PFSK-1 (cell line): ENCODE measurements around the gene TNP2.

ENCODE experiments used
- FOXP2 ChIP-seq: optimal IDR thresholded peaks from 2 replicates; pipeline ENCODE3; 2011; ENCODE audit warnings: borderline replicate concordance, control low read depth, inconsistent platforms; ENCODE audit not compliant: insufficient read depth; ENCODE audit errors: extremely low read length, extremely low read depth
- POLR2AphosphoS5 ChIP-seq: IDR thresholded peaks from 2 replicates; pipeline ENCODE4 v1.6.1; 2012; ENCODE audit warnings: low read depth, mild to moderate bottlenecking, control low read depth, low read length, moderate library complexity
- SIN3A ChIP-seq: IDR thresholded peaks from 2 replicates; pipeline ENCODE4 v1.6.1; 2012; ENCODE audit warnings: mild to moderate bottlenecking, low read length, moderate library complexity, borderline replicate concordance; ENCODE audit not compliant: insufficient read depth
- TAF1 ChIP-seq: IDR thresholded peaks from 2 replicates; pipeline ENCODE4 v1.6.1; 2012; ENCODE audit warnings: low read length, control low read depth, borderline replicate concordance; ENCODE audit not compliant: insufficient read depth
- TF ChIP-seq, protein P1 (sequence below), 2 experiments: IDR thresholded peaks; 2 replicates each; pipeline versions ENCODE4 v1.6.1 to v1.8.0; 2011 to 2012; ENCODE audit warnings: low read depth in 2 of 2, low read length in 2 of 2, control low read depth in 1 of 2, inconsistent platforms in 1 of 2, mild to moderate bottlenecking in 1 of 2, moderate library complexity in 1 of 2; ENCODE audit not compliant: insufficient read depth in 1 of 2

The TNP2 gene

DNA sequence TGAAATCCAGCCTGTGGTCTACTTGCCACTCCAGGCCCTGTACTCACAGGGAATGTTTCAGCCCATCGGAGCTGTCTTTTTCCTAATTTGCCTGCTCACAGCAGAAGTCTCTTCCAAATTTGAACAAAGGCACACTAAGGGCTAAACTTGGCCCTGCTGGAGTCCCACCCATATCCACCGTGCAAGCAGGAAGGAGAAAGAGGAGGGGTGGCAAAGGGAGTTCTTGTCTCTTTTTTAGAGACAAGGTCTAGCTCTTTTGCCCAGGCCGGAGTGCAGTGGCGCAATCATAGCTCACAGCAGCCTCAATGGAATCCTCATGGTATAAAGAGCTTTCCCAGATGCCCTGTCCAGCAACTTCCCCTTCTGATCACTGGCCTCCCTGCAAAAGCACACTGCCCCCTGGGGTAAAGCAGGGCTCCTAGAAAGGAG lies 14.7 kb upstream of the TNP2 start:
- TF ChIP-seq, protein P1, sequence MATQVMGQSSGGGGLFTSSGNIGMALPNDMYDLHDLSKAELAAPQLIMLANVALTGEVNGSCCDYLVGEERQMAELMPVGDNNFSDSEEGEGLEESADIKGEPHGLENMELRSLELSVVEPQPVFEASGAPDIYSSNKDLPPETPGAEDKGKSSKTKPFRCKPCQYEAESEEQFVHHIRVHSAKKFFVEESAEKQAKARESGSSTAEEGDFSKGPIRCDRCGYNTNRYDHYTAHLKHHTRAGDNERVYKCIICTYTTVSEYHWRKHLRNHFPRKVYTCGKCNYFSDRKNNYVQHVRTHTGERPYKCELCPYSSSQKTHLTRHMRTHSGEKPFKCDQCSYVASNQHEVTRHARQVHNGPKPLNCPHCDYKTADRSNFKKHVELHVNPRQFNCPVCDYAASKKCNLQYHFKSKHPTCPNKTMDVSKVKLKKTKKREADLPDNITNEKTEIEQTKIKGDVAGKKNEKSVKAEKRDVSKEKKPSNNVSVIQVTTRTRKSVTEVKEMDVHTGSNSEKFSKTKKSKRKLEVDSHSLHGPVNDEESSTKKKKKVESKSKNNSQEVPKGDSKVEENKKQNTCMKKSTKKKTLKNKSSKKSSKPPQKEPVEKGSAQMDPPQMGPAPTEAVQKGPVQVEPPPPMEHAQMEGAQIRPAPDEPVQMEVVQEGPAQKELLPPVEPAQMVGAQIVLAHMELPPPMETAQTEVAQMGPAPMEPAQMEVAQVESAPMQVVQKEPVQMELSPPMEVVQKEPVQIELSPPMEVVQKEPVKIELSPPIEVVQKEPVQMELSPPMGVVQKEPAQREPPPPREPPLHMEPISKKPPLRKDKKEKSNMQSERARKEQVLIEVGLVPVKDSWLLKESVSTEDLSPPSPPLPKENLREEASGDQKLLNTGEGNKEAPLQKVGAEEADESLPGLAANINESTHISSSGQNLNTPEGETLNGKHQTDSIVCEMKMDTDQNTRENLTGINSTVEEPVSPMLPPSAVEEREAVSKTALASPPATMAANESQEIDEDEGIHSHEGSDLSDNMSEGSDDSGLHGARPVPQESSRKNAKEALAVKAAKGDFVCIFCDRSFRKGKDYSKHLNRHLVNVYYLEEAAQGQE (IDR thresholded peaks at IDR 0.05; ENCODE audit: insufficient read depth in 1 of 2, low read depth in 2 of 2, low read length in 2 of 2): peak in 1 of 2 experiments; percentile 79; a peak in 2 of 4 replicates
- TF ChIP-seq FOXP2 (no peak), SIN3A (no peak), POLR2AphosphoS5 (no peak)

DNA sequence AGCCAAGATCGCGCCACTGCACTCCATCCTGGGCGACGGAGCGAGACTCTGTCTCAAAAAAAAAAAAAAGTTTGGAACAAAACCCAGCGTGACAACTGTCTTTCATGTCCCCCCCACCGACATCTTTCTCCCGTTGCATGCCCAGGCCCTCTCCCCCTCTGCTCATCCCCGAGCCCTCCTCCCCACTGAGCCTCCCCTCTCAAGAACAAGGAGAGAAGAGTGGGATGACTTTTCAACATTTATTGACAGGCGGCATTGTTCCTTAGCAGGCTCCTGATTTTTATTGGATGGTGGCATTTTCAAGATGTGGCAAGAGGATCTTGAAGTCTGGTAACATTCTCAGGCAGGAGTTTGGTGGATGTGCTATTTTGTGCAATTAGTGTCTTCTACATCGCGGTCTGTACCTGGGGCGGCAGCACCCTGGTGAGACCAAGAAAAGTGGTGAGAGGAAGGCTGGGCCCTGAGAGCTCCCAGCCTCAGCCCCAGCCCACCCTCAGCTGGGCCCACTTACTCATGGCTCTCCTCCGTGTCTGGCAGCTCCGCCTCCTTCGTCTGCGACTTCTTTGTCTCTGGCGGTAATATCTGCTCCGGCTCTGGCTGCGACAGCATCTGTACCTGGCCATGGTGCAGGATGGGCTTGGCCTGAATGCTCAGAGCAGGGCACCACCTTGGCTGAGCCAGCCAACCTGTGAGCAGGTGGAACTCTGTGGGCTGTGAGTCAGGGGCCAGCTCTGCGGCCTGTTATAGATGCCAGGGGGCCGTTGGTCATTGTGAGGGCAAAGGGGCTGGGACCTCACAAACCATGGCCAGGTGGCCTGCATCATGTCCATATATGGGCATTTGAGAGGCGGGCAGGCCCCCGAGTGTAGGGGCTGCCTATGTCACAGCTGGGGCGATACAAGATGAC lies 11.7 kb upstream of the TNP2 start, which contains the start of gene PRM1:
PRM1 (minus strand) TSS at position 715 of the 907 bp plus-strand sequence; CDS start at position 623, 92 bp downstream.
- TF ChIP-seq TAF1 (no peak), FOXP2 (no peak), SIN3A (no peak), POLR2AphosphoS5 (no peak)
- TF ChIP-seq, protein P1 (IDR thresholded peaks at IDR 0.05; ENCODE audit: insufficient read depth in 1 of 2, low read depth in 2 of 2, low read length in 2 of 2): no peak

DNA sequence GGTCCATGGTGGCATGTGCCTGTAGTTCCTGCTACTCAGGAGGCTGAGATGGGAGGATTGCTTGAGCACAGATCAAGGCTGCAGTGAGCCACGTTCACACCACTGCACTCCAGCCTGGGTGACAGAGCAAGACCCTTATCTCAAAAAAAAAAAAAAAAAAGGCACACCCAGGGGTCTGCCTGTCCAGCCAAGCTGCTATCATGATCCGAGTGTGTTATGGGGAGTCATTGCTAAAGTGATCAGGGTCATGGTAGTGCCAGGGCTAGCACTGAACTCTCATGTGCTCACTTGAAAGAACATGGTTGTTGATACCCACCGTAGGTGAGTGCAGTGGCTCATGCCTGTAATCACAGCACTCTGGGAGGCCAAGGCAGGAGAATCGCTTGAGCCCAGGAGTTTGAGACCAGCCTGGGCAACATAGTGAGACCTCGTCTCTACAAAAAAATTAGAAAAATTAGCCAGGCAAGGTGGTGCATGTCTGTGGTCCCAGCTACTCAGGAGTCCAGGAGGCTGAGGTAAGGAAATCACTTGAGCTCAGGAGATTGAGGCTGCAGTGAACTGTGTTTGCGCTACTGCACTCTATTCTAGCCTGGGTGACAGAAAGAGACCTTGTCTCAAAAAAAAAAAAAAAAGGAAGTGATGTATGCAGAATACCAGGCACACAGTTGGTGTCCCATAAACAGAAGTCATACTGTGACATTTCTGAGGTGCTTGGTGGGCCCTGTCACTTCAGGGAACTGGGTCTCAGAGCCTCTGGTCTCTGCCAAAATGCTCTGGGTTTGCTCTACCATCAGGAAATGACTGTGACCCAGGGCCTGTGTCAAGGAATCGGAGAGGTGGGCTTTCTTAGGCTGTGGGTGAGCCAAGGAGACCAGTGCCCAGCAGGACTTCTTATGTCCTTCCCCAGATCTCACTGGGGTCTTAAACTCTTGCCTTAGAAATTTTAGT lies 9.8 kb upstream of the TNP2 start:
- TF ChIP-seq SIN3A (no peak), TAF1 (no peak), POLR2AphosphoS5 (no peak), FOXP2 (no peak)
- TF ChIP-seq, protein P1 (IDR thresholded peaks at IDR 0.05; ENCODE audit: insufficient read depth in 1 of 2, low read depth in 2 of 2, low read length in 2 of 2): no peak

DNA sequence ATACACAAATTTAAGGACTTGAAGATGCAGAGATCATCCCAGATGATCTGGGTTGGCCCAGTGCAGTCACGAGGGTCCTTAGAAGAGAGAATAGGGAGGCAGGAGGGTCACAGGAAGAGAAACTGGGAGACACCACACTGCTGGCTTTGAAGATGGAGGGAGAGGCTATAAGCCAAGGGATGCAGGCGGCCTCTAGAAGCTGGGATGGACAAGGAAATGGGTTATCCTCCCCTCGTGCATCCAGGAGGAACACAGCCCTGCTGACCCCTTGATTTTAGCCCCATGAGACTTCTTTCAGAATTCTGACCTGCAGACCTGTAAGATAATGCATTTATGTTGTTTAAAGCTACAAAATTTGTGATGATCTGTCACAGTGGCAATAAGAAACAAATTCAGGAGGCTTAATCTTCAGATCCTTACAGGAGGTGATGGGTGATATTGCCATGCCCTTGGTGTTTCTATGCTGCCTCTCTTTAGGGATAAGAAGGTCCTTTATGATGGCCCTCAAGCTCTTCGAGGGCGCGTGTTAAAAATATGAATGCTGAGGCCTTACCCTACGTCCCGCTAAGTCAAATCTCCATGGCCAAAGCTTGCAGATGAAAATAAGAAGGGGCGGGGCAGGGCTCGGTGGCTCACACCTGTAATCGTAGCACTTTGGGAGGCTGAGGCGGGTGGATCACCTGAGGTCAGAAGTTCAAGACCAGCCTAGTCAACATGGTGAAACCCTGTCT lies 8.6 kb upstream of the TNP2 start:
- TF ChIP-seq POLR2AphosphoS5: no peak
- TF ChIP-seq FOXP2: no peak
- TF ChIP-seq, protein P1 (IDR thresholded peaks at IDR 0.05; ENCODE audit: insufficient read depth in 1 of 2, low read depth in 2 of 2, low read length in 2 of 2): no peak
- no peak for TF ChIP-seq SIN3A
- TF ChIP-seq TAF1: no peak
